Raji (cell line): Measurements from ENCODE around the gene SOX12.

Experiments used
- POLR2A ChIP-seq: IDR thresholded peaks from 2 replicates; pipeline ENCODE4 v1.6.1; 2011; ENCODE audit warnings: low read depth, low read length, control low read depth; ENCODE audit not compliant: insufficient read depth

Gene SOX12

GRCh38 chr20:313948-314347 lies 11.4 kb upstream of the SOX12 start:
- no peak for TF ChIP-seq POLR2A

GRCh38 chr20:316316-317068 lies 8.9 kb upstream of the SOX12 start:
- no peak for TF ChIP-seq POLR2A

- TF ChIP-seq POLR2A = peak; percentile 79
These were observed 941 bp upstream of the SOX12 start for GRCh38 chr20:324177-325044.

- no peak for TF ChIP-seq POLR2A
These were observed 715 bp downstream of the SOX12 start for GRCh38 chr20:325889-326644.

- TF ChIP-seq POLR2A = no peak
These were observed 1.4 kb downstream of the SOX12 start for GRCh38 chr20:326645-327185.

GRCh38 chr20:327186-328026 lies 2.1 kb downstream of the SOX12 start:
- TF ChIP-seq POLR2A = no peak

GRCh38 chr20:328027-328974 lies 2.9 kb downstream of the SOX12 start:
- no peak for TF ChIP-seq POLR2A

GRCh38 chr20:328975-329695 lies 3.8 kb downstream of the SOX12 start:
- TF ChIP-seq POLR2A = no peak

GRCh38 chr20:329851-330232 lies 4.5 kb downstream of the SOX12 start:
- TF ChIP-seq POLR2A = no peak

GRCh38 chr20:330233-331149 lies 5.1 kb downstream of the SOX12 start:
- TF ChIP-seq POLR2A = 0 out of 2 replicates have a peak, but pooled peaks have one; percentile 8

- no peak for TF ChIP-seq POLR2A
These were observed 9.2 kb downstream of the SOX12 start for GRCh38 chr20:334578-334977.

GRCh38 chr20:341682-342081 lies 16.3 kb downstream of the SOX12 start:
- TF ChIP-seq POLR2A = no peak

- TF ChIP-seq POLR2A = no peak
These were observed 17.8 kb downstream of the SOX12 start for GRCh38 chr20:343107-343506.
